ENCODE data around the gene CTNNBIP1.
A peak's percentile ranks its signal among the peaks of the same experiment; 100 is the strongest.

CTNNBIP1 gene

GRCh38 chr1:9852004-9852403, 58.1 kb downstream of the CTNNBIP1 start:
- no peak for DNase-seq

- no peak for DNase-seq
Measured at GRCh38 chr1:9850442-9851162, 59.5 kb downstream of the CTNNBIP1 start.

GRCh38 chr1:9849691-9850441, 60.2 kb downstream of the CTNNBIP1 start:
- DNase-seq: peak; percentile 74

GRCh38 chr1:9848022-9848421, 62.0 kb downstream of the CTNNBIP1 start:
- DNase-seq: no peak

- no peak for DNase-seq
Measured at GRCh38 chr1:9847269-9847668, 62.8 kb downstream of the CTNNBIP1 start.

- no peak for DNase-seq
Measured at GRCh38 chr1:9846611-9847171, 63.4 kb downstream of the CTNNBIP1 start.

- no peak for DNase-seq
Measured at GRCh38 chr1:9845914-9846313, 64.2 kb downstream of the CTNNBIP1 start.

- no peak for DNase-seq
Measured at GRCh38 chr1:9844756-9845155, 65.3 kb downstream of the CTNNBIP1 start.

- no peak for DNase-seq
Measured at GRCh38 chr1:9844106-9844505, 66.0 kb downstream of the CTNNBIP1 start.

- peak; percentile 38 for DNase-seq
Measured at GRCh38 chr1:9843576-9843945, 66.5 kb downstream of the CTNNBIP1 start.

- DNase-seq: peak; percentile 72
Measured at GRCh38 chr1:9842781-9843575, 67.1 kb downstream of the CTNNBIP1 start.

- peak; percentile 74 for DNase-seq
Measured at GRCh38 chr1:9842073-9842711, 67.9 kb downstream of the CTNNBIP1 start.

- DNase-seq: no peak
Measured at GRCh38 chr1:9841460-9841859, 68.6 kb downstream of the CTNNBIP1 start.

GRCh38 chr1:9840176-9840575, 69.9 kb downstream of the CTNNBIP1 start:
- DNase-seq: peak; percentile 85

- DNase-seq: no peak
Measured at GRCh38 chr1:9838946-9839345, 71.1 kb downstream of the CTNNBIP1 start.

- no peak for DNase-seq
Measured at GRCh38 chr1:9836632-9836960, 73.5 kb downstream of the CTNNBIP1 start.

- no peak for DNase-seq
Measured at GRCh38 chr1:9835758-9836631, 74.1 kb downstream of the CTNNBIP1 start.

GRCh38 chr1:9835404-9835757, 74.7 kb downstream of the CTNNBIP1 start:
- no peak for DNase-seq

- DNase-seq: no peak
Measured at GRCh38 chr1:9833632-9834031, 76.4 kb downstream of the CTNNBIP1 start.

- no peak for DNase-seq
Measured at GRCh38 chr1:9827558-9828185, 82.4 kb downstream of the CTNNBIP1 start.

GRCh38 chr1:9826616-9827015, 83.5 kb downstream of the CTNNBIP1 start:
- no peak for DNase-seq

GRCh38 chr1:9826087-9826486, 84.0 kb downstream of the CTNNBIP1 start:
- no peak for DNase-seq

Measured in NCI-H2171 (cell line).